Nephron progenitor cell (in vitro differentiated cells): ENCODE measurements around the gene SOHLH2.

Experiments
- DNase-seq: peaks from one replicate; pipeline ENCODE4 v3.0.0; 2021
- H3K27ac Mint-ChIP-seq: 2 replicates; pipeline ENCODE4 v1.8.0; 2021; ENCODE audit warnings: mild to moderate bottlenecking, moderate library complexity, mixed read lengths
- H3K27me3 Mint-ChIP-seq: 2 replicates; pipeline ENCODE4 v1.8.0; 2021; ENCODE audit warnings: mild to moderate bottlenecking, low read depth, mixed read lengths; ENCODE audit not compliant: poor library complexity
- H3K36me3 Mint-ChIP-seq: 2 replicates; pipeline ENCODE4 v1.8.0; 2021; ENCODE audit warnings: low read depth, mixed read lengths
- H3K4me1 Mint-ChIP-seq: 2 replicates; pipeline ENCODE4 v1.8.0; 2021; ENCODE audit warnings: mixed read lengths
- H3K4me3 Mint-ChIP-seq: 2 replicates; pipeline ENCODE4 v1.8.0; 2021; ENCODE audit warnings: mild to moderate bottlenecking, moderate library complexity, mixed read lengths
- H3K9me3 Mint-ChIP-seq: 2 replicates; pipeline ENCODE4 v1.8.0; 2021; ENCODE audit warnings: mild to moderate bottlenecking, moderate library complexity, mixed read lengths
- TF ChIP-seq, protein P1 (sequence below): fragments of 200-600 bp; sonication (generic); IDR thresholded peaks from 2 replicates; pipeline ENCODE4 v1.5.0; 2021; ENCODE audit warnings: antibody characterized with exemption

SOHLH2 gene, protein sequence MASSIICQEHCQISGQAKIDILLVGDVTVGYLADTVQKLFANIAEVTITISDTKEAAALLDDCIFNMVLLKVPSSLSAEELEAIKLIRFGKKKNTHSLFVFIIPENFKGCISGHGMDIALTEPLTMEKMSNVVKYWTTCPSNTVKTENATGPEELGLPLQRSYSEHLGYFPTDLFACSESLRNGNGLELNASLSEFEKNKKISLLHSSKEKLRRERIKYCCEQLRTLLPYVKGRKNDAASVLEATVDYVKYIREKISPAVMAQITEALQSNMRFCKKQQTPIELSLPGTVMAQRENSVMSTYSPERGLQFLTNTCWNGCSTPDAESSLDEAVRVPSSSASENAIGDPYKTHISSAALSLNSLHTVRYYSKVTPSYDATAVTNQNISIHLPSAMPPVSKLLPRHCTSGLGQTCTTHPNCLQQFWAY

DNA sequence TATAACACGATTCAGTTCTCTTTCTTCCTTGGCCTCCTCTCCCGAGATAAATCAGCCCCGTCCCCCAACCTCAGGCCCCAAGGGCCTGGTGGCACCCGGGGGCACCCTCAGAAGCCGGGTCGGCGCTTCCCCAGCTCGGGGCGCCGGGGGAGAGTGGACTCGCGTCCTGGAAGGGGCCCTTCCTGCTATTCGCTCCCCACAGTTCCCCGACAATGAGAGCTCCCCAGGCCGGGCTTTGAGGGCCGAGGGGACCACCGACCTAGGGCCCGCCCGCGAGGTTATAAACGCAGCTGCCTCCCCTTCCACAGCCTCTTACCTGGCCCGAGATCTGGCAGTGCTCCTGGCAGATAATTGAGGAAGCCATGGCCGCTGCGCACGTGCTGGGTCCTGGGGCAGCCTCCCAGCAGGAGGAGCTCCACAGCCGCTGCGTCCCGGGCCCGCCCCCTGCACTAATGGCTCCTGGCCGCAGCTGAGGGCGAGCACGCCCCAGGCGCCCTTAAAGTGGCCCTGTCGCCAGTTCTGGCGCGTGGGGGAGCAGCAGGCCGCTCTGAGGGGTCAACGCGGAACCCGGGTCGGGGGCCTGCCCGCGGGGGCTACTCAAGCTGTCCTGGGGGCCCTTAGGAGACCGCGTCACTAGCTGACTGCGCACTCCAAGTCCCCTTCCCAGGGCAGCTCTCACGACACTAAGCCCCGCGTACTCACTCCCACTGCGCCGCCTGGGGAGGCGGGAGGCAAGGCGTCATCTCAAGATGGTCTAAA, at the start of gene SOHLH2:
Gene SOHLH2, minus strand, starts transcription at position 394 of the 759 bp plus-strand sequence. Its CDS starts 30 bp downstream, at position 364.
- Mint-ChIP-seq H3K9me3 (peaks cover 12% of the 10 kb centered on the region), H3K4me3 (no peak within 1 kb of the TSS), H3K4me1 (no peaks in the 10 kb centered on the region), H3K36me3 (peaks cover 11% of the 10 kb centered on the region), H3K27ac (no peak within 1 kb of the TSS), H3K27me3 (peaks cover 6% of the 10 kb centered on the region)
- TF ChIP-seq, protein P1, sequence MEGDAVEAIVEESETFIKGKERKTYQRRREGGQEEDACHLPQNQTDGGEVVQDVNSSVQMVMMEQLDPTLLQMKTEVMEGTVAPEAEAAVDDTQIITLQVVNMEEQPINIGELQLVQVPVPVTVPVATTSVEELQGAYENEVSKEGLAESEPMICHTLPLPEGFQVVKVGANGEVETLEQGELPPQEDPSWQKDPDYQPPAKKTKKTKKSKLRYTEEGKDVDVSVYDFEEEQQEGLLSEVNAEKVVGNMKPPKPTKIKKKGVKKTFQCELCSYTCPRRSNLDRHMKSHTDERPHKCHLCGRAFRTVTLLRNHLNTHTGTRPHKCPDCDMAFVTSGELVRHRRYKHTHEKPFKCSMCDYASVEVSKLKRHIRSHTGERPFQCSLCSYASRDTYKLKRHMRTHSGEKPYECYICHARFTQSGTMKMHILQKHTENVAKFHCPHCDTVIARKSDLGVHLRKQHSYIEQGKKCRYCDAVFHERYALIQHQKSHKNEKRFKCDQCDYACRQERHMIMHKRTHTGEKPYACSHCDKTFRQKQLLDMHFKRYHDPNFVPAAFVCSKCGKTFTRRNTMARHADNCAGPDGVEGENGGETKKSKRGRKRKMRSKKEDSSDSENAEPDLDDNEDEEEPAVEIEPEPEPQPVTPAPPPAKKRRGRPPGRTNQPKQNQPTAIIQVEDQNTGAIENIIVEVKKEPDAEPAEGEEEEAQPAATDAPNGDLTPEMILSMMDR, result no peak
- DNase-seq, result no peak

DNA sequence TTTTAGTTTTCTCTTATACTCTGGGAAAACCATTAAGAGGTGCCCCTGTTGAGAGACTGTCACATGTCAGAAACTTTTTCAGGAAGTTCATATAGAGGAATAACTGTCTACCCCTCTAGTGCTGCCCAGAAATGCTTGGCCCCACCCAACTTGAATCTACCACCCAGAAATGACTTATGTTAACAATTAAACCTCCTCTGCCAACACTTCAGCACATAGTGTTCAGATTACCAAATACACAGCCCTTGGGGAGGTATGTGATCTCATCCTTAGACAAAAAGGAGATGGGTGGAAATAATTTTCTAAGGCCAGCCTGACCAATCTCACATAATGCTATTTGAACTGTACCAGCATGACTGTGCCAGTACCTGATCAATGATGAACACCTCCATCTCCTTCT, 47.6 kb upstream of the SOHLH2 start:
- Mint-ChIP-seq H3K36me3 (no peaks in the 10 kb centered on the region), H3K4me1 (no peaks in the 10 kb centered on the region), H3K4me3 (no peak overlapping the region), H3K9me3 (no peaks in the 10 kb centered on the region), H3K27ac (no peak overlapping the region), H3K27me3 (peaks cover 8% of the 10 kb centered on the region)
- TF ChIP-seq, protein P1, result no peak
- no peak for DNase-seq

DNA sequence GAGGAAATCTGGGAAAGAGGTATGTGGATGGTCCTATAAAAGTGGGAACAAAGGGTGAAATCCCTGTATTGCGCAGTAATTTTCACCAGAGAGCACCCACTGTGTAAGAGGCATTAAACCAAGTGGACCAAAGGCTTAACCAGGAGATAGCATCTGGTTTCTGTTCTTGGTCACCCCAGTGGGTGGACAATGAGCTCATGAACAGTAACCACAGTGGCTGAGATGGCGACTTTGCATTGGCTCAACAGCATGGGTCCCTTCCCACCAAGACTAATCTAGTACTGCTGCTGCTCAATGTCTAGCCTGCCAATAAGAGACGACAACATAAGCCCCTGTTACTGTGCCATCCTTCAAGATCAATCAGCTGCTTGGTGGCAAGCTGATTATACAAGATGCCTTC, 46.7 kb upstream of the SOHLH2 start:
- Mint-ChIP-seq H3K27me3 (peaks cover 5% of the 10 kb centered on the region), H3K9me3 (no peaks in the 10 kb centered on the region), H3K27ac (no peak overlapping the region), H3K4me1 (no peaks in the 10 kb centered on the region), H3K4me3 (no peak overlapping the region), H3K36me3 (no peaks in the 10 kb centered on the region)
- TF ChIP-seq, protein P1, result no peak
- no peak for DNase-seq

DNA sequence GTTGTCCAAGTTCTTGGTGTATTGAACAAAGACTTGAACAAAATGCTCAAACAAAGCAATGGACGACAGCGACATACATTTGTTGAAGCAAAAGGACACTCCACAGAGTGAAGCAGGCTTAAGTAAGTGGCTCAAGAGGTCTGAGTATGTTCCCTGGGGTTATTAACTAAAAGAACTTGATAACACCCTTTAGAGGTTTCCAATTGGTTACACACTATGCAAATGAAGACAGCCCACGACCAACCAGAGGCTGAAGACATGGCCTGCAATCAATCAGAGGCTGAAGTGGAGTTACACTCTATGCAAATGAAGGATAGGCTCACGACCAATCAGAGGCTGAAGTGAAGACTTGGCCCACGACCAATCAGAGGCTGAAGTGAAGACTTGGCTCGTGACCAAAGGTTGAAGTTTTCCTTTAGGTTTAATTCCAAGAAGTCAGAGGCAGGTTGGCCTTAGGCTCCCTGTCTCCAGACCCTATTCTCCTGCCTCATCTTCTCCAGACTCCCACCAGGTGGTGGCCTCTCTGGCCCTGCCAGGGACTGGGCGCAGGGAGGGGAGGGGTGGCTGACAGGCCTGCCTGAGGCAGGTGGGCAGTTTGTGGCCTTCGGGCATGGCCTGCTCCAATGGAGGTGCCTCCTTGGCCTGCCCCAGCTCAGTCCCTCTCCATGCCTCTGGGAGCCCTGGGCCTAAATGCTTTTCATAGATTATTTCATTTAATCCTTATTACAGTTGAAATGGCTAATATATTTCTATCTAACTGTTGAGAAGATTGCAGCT, 45.2 kb upstream of the SOHLH2 start:
- TF ChIP-seq, protein P1, result no peak
- Mint-ChIP-seq H3K27me3 (peaks cover 8% of the 10 kb centered on the region), H3K4me1 (no peaks in the 10 kb centered on the region), H3K4me3 (no peak overlapping the region), H3K27ac (no peak overlapping the region), H3K9me3 (no peaks in the 10 kb centered on the region), H3K36me3 (no peaks in the 10 kb centered on the region)
- DNase-seq, result no peak

DNA sequence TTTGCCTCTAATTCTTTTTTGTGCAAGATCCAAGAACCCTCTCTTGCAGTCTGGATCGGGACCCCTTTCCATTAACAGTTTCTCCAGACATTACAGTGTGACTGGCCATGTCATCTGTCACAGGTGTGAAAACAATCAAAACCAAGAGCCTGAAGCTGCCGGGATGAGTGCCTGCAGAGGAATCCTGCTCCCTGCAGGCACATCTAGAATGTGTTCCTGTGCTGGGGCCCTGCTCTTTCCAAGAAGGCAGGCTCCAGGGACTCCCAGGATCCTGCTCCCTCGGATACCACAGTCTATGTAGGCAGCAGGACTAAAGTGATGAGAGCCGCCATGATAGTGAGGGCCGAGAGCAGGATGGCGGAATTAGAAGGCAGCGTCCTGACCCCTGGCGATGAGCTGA, 44.5 kb upstream of the SOHLH2 start:
- TF ChIP-seq, protein P1, result no peak
- no peak overlapping the region for H3K27ac Mint-ChIP-seq
- peaks cover 8% of the 10 kb centered on the region for H3K27me3 Mint-ChIP-seq
- H3K4me3 Mint-ChIP-seq, result no peak overlapping the region
- H3K36me3 Mint-ChIP-seq, result no peaks in the 10 kb centered on the region
- DNase-seq, result no peak
- H3K9me3 Mint-ChIP-seq, result no peaks in the 10 kb centered on the region
- H3K4me1 Mint-ChIP-seq, result no peaks in the 10 kb centered on the region
